H9 (cell line): ENCODE data around the gene F5. TPM values are rescaled to one million over a fixed set of nuclear protein-coding genes. Genes with fewer than 3 reads are reported as not detected.

ENCODE experiments used
- DNase-seq: peaks from one replicate; pipeline ENCODE4 v3.0.0-alpha.2; 2017
- H2AFZ ChIP-seq: one replicate; pipeline ENCODE4 v1.6.1; 2013; ENCODE audit warnings: mild to moderate bottlenecking, low read length, control low read depth, moderate library complexity
- H2AK5ac ChIP-seq: 2 replicates; pipeline ENCODE4 v1.6.1; 2013; ENCODE audit warnings: low read length, control low read depth, mixed read lengths; ENCODE audit not compliant: insufficient read length
- H2BK120ac ChIP-seq: one replicate; pipeline ENCODE4 v1.6.1; 2013; ENCODE audit warnings: low read depth, mild to moderate bottlenecking, low read length, control low read depth, inconsistent platforms; ENCODE audit not compliant: poor library complexity, severe bottlenecking
- H2BK12ac ChIP-seq: 2 replicates; pipeline ENCODE4 v1.6.1; 2013; ENCODE audit warnings: low read length, control low read depth, mixed read lengths, low read depth; ENCODE audit not compliant: insufficient read length
- H2BK15ac ChIP-seq: 2 replicates; pipeline ENCODE4 v1.6.1; 2013; ENCODE audit warnings: low read depth, low read length, control low read depth
- H2BK20ac ChIP-seq: one replicate; pipeline ENCODE4 v1.6.1; 2013; ENCODE audit warnings: low read depth, mild to moderate bottlenecking, low read length, control low read depth, inconsistent platforms; ENCODE audit not compliant: poor library complexity, severe bottlenecking
- H2BK5ac ChIP-seq: 2 replicates; pipeline ENCODE4 v1.6.1; 2013; ENCODE audit warnings: low read length, control low read depth, mixed read lengths; ENCODE audit not compliant: insufficient read length
- H3K14ac ChIP-seq: 2 replicates; pipeline ENCODE4 v1.6.1; 2013; ENCODE audit warnings: low read length, control low read depth; ENCODE audit not compliant: insufficient read depth
- H3K18ac ChIP-seq: 2 replicates; pipeline ENCODE4 v1.6.1; 2013; ENCODE audit warnings: low read depth, mild to moderate bottlenecking, mixed read lengths, low read length, control low read depth; ENCODE audit not compliant: insufficient read length
- H3K23ac ChIP-seq: 2 replicates; pipeline ENCODE4 v1.6.1; 2013; ENCODE audit warnings: low read length, control low read depth, mixed read lengths, low read depth; ENCODE audit not compliant: insufficient read length
- H3K23me2 ChIP-seq: 2 replicates; pipeline ENCODE4 v1.6.1; 2013; ENCODE audit warnings: low read depth, mild to moderate bottlenecking, mixed read lengths, low read length, control low read depth; ENCODE audit not compliant: insufficient read length, poor library complexity, severe bottlenecking
- H3K27ac ChIP-seq: 2 replicates; pipeline ENCODE4 v1.5.1; 2013; ENCODE audit warnings: low read length, control low read depth, mixed read lengths, low read depth; ENCODE audit not compliant: insufficient read length
- H3K27me3 ChIP-seq: 2 replicates; pipeline ENCODE4 v1.6.1; 2013; ENCODE audit warnings: low read length, control low read depth, inconsistent platforms; ENCODE audit not compliant: insufficient read depth
- H3K4ac ChIP-seq: 2 replicates; pipeline ENCODE4 v1.6.1; 2013; ENCODE audit warnings: low read depth, mild to moderate bottlenecking, control low read depth, inconsistent platforms, low read length, moderate library complexity
- H3K4me1 ChIP-seq: 2 replicates; pipeline ENCODE4 v1.6.1; 2013; ENCODE audit warnings: low read length, control low read depth, inconsistent platforms; ENCODE audit not compliant: insufficient read depth
- H3K4me2 ChIP-seq: 2 replicates; pipeline ENCODE4 v1.6.1; 2013; ENCODE audit warnings: low read length, control low read depth, mixed read lengths; ENCODE audit not compliant: insufficient read length, insufficient read depth
- H3K56ac ChIP-seq: 2 replicates; pipeline ENCODE4 v1.6.1; 2013; ENCODE audit warnings: low read depth, mild to moderate bottlenecking, mixed read lengths, low read length, control low read depth; ENCODE audit not compliant: insufficient read length
- H3K79me1 ChIP-seq: 2 replicates; pipeline ENCODE4 v1.6.1; 2013; ENCODE audit warnings: low read depth, mild to moderate bottlenecking, moderate library complexity, low read length, control low read depth, inconsistent platforms; ENCODE audit not compliant: insufficient read depth, poor library complexity, severe bottlenecking
- H3K79me2 ChIP-seq: 2 replicates; pipeline ENCODE4 v1.6.1; 2013; ENCODE audit warnings: low read length, control low read depth, inconsistent platforms; ENCODE audit not compliant: insufficient read depth
- H3K9ac ChIP-seq: 2 replicates; pipeline ENCODE4 v1.6.1; 2013; ENCODE audit warnings: low read length, control low read depth, mixed read lengths; ENCODE audit not compliant: insufficient read length; ENCODE audit errors: extremely low read depth
- H3K9me3 ChIP-seq: one replicate; pipeline ENCODE4 v1.6.1; 2013; ENCODE audit warnings: low read depth, low read length, inconsistent platforms; ENCODE audit not compliant: control insufficient read depth
- H3T11ph ChIP-seq: one replicate; pipeline ENCODE4 v1.6.1; 2013; ENCODE audit warnings: mild to moderate bottlenecking, low read length, control low read depth, inconsistent platforms
- H4K20me1 ChIP-seq: one replicate; pipeline ENCODE4 v1.6.1; 2013; ENCODE audit not compliant: control insufficient read depth, insufficient read length, insufficient read depth
- H4K5ac ChIP-seq: 2 replicates; pipeline ENCODE4 v1.6.1; 2013; ENCODE audit warnings: low read depth, mild to moderate bottlenecking, mixed read lengths, low read length, control low read depth; ENCODE audit not compliant: insufficient read length
- H4K8ac ChIP-seq: replicated peaks from 2 replicates; pipeline ENCODE4 v1.6.1; 2013; ENCODE audit warnings: low read length, control low read depth, mixed read lengths, low read depth; ENCODE audit not compliant: insufficient read length
- H4K91ac ChIP-seq: 2 replicates; pipeline ENCODE4 v1.6.1; 2013; ENCODE audit warnings: low read depth, mild to moderate bottlenecking, moderate library complexity, mixed read lengths, low read length, control low read depth; ENCODE audit not compliant: insufficient read length
- H3K27ac Mint-ChIP-seq, 3 experiments: 2 replicates in 2 of 3; 3 replicates in 1 of 3; pipeline ENCODE4 v1.8.0; 2020 to 2021; ENCODE audit warnings: mixed read lengths in 3 of 3, mild to moderate bottlenecking in 1 of 3, moderate library complexity in 1 of 3
- H3K27me3 Mint-ChIP-seq: 2 replicates; pipeline ENCODE4 v1.8.0; 2021; ENCODE audit warnings: low read depth, mild to moderate bottlenecking, moderate library complexity, mixed read lengths
- H3K36me3 Mint-ChIP-seq, 3 experiments: 2 replicates in 2 of 3; 3 replicates in 1 of 3; pipeline ENCODE4 v1.8.0; 2020 to 2021; ENCODE audit warnings: low read depth in 3 of 3, mixed read lengths in 3 of 3; ENCODE audit not compliant: insufficient read depth in 1 of 3
- H3K4me1 Mint-ChIP-seq, 2 experiments: 2 replicates each; pipeline ENCODE4 v1.8.0; 2020; ENCODE audit warnings: mixed read lengths in 2 of 2
- H3K4me3 Mint-ChIP-seq, 2 experiments: 2 replicates in 1 of 2; 3 replicates in 1 of 2; pipeline ENCODE4 v1.8.0; 2020 to 2021; ENCODE audit warnings: mild to moderate bottlenecking in 2 of 2, mixed read lengths in 2 of 2, moderate library complexity in 1 of 2
- H3K9me3 Mint-ChIP-seq, 2 experiments: 2 replicates in 1 of 2; 3 replicates in 1 of 2; pipeline ENCODE4 v1.8.0; 2020; ENCODE audit warnings: mild to moderate bottlenecking in 2 of 2, mixed read lengths in 2 of 2, moderate library complexity in 1 of 2
- WGBS: extraction: QIAGEN DNeasy Blood & Tissue Kit; methylation state at CpG from one replicate; pipeline ENCODE4 v1.1.7; 2013; ENCODE audit warnings: missing lambda C conversion rate, low lambda C conversion rate, mixed read lengths; ENCODE audit not compliant: insufficient read length; ENCODE audit errors: extremely low coverage; 5-methylcytosine and 5-hydroxymethylcytosine counted together
- total RNA-seq: library from RNA; stranded (reverse); gene quantifications from 2 replicates; pipeline ENCODE4 v1.2.1, GENCODE V29; 2021
- TF ChIP-seq, protein P1 (sequence below): fragments of 200-600 bp; sonication (generic); conservative IDR thresholded peaks from 3 replicates; pipeline ENCODE4 v1.8.0; 2021; ENCODE audit warnings: antibody characterized with exemption, mild to moderate bottlenecking

Gene F5
- total RNA-seq, 1 experiment from 2014 or later: 0.04 TPM

DNA sequence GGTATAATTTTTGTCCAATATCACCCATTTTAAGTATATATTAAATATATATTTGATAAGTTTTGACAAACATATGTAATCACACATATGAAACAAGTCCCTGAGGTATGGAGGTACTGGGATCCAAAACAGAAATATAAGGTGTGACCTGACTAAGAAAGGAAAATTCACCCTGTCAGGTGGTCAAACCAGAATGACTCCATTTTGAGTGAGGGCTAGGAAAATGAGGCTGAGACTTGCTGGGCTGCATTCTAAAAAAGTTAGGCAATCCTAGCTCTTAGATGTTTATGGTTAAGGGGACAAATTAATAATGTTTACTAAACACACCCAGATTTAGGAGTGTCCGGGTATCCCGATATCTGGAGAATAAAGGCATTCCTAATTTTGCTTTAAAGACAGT, 89.0 kb downstream of the F5 start:
- no peak overlapping the region for H2BK20ac ChIP-seq
- no peak overlapping the region for H3K14ac ChIP-seq
- no peaks in the 10 kb centered on the region for H3K4me1 ChIP-seq
- Mint-ChIP-seq H3K36me3 (no peaks in the 10 kb centered on the region; a peak in 1 of 7 replicates), H3K27ac (no peak overlapping the region), H3K27me3 (no peaks in the 10 kb centered on the region; the same call in 1 of the 2 replicates), H3K4me1 (no peaks in the 10 kb centered on the region), H3K9me3 (peaks cover 2 to 5% of the 10 kb centered on the region in 2 experiments; a peak in 3 of 5 replicates), H3K4me3 (no peak overlapping the region)
- no peak overlapping the region for H3K4me2 ChIP-seq
- H2AFZ ChIP-seq: no peak overlapping the region
- no CpG with 5 or more reads among the region's 2 CpGs for WGBS
- no peak overlapping the region for H2BK15ac ChIP-seq
- no peak overlapping the region for H3K18ac ChIP-seq
- H3K9ac ChIP-seq: no peak overlapping the region
- no peaks in the 10 kb centered on the region for H4K20me1 ChIP-seq
- no peaks in the 10 kb centered on the region for H3K9me3 ChIP-seq
- H3K79me2 ChIP-seq: no peaks in the 10 kb centered on the region
- H2BK5ac ChIP-seq: no peak overlapping the region
- H3K23ac ChIP-seq: no peak overlapping the region
- no peak overlapping the region for H2AK5ac ChIP-seq
- no peaks in the 10 kb centered on the region for H3K27me3 ChIP-seq
- no peak overlapping the region for H4K5ac ChIP-seq
- no peak overlapping the region for H3K27ac ChIP-seq
- H3T11ph ChIP-seq: no peak overlapping the region
- H3K4ac ChIP-seq: no peak overlapping the region
- no peak overlapping the region for H2BK120ac ChIP-seq
- H4K91ac ChIP-seq: no peak overlapping the region
- no peak overlapping the region for H2BK12ac ChIP-seq
- no peaks in the 10 kb centered on the region for H3K23me2 ChIP-seq
- H3K56ac ChIP-seq: no peak overlapping the region
- H4K8ac ChIP-seq: no peak overlapping the region
- H3K79me1 ChIP-seq: no peaks in the 10 kb centered on the region
- DNase-seq: no peak
- TF ChIP-seq, protein P1, sequence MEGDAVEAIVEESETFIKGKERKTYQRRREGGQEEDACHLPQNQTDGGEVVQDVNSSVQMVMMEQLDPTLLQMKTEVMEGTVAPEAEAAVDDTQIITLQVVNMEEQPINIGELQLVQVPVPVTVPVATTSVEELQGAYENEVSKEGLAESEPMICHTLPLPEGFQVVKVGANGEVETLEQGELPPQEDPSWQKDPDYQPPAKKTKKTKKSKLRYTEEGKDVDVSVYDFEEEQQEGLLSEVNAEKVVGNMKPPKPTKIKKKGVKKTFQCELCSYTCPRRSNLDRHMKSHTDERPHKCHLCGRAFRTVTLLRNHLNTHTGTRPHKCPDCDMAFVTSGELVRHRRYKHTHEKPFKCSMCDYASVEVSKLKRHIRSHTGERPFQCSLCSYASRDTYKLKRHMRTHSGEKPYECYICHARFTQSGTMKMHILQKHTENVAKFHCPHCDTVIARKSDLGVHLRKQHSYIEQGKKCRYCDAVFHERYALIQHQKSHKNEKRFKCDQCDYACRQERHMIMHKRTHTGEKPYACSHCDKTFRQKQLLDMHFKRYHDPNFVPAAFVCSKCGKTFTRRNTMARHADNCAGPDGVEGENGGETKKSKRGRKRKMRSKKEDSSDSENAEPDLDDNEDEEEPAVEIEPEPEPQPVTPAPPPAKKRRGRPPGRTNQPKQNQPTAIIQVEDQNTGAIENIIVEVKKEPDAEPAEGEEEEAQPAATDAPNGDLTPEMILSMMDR: no peak
